ENCODE results near the gene PTPN23.
A peak's percentile ranks its signal among the peaks of the same experiment; 100 is the strongest.

The PTPN23 gene

DNA sequence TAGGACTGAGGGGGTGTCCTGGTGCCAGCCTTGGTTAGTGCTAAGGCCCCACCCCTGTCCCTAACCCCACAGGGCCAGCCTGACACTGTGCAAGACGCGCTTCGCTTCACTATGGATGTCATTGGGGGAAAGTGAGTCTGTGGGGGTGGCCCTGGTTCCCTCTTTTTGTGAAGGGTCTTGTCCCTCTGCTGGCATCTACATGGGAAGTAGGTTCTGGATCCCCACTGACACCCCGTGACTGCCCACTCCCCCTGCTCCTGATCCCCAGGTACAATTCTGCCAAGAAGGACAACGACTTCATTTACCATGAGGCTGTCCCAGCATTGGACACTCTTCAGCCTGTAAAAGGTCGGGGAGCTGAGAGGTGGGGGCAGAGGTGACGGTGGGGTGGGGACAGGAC is 26.4 kb downstream of the PTPN23 start:
- DNase-seq (ENCODE audit: low spot score), result no peak

DNA sequence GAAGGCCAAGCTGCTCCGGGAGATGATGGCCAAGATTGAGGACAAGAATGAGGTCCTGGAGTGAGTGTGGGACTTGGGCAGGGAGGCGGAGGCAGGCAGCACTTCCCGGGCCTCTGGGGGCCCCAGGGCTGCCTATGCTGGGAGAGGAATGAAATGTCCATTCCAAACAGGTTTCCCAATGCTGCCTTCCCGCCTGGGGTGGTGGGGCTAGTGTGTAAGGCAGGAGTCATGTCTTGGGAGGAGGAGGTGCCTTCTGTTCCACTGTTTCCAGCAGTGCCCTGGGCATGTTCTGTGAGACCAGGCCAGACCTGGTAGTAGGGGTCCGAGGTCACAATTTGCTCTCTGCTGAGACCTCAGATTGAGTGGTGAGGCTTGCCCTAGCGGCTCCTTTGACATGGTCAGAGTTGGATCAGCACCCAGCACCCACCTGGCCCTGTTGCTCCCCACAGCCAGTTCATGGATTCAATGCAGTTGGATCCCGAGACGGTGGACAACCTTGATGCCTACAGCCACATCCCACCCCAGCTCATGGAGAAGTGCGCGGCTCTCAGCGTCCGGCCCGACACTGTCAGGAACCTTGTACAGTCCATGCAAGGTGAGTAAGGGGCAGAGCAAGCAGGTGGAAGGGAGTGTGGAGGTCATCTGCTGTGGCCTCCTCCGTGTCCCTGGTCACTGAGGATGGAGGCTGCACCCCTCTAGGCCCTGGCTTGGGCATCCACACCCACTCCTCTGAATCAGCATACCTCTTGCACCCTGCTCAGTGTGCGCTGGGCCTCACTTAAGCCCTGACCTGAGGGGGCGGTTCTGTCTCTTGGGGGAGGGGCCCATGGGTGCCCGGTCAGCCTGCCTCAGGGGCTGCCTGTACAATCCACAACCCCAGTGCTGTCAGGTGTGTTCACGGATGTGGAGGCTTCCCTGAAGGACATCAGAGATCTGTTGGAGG is 27.3 kb downstream of the PTPN23 start:
- peak; percentile 14 for DNase-seq (ENCODE audit: low spot score)

DNA sequence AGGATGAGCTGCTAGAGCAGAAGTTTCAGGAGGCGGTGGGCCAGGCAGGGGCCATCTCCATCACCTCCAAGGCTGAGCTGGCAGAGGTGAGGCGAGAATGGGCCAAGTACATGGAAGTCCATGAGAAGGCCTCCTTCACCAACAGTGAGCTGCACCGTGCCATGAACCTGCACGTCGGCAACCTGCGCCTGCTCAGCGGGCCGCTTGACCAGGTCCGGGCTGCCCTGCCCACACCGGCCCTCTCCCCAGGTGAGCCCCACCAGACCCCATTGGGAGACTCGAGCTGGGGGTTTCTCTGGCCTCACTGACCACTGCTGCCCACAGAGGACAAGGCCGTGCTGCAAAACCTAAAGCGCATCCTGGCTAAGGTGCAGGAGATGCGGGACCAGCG is 28.0 kb downstream of the PTPN23 start:
- DNase-seq (ENCODE audit: low spot score), result no peak

DNA sequence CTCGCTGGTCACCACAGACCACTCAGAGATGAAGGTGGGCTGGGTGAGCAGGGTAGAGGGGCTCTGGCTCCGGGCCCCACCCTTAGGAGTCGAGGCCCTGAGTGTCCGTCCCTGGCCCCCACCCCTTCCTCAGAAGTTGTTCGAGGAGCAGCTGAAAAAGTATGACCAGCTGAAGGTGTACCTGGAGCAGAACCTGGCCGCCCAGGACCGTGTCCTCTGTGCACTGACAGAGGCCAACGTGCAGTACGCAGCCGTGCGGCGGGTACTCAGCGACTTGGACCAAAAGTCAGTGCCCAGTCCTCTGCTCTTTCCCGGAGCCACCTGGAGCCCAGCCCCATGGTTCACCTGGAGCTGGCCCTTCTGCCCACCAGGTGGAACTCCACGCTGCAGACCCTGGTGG is 28.5 kb downstream of the PTPN23 start:
- no peak for DNase-seq (ENCODE audit: low spot score)

DNA sequence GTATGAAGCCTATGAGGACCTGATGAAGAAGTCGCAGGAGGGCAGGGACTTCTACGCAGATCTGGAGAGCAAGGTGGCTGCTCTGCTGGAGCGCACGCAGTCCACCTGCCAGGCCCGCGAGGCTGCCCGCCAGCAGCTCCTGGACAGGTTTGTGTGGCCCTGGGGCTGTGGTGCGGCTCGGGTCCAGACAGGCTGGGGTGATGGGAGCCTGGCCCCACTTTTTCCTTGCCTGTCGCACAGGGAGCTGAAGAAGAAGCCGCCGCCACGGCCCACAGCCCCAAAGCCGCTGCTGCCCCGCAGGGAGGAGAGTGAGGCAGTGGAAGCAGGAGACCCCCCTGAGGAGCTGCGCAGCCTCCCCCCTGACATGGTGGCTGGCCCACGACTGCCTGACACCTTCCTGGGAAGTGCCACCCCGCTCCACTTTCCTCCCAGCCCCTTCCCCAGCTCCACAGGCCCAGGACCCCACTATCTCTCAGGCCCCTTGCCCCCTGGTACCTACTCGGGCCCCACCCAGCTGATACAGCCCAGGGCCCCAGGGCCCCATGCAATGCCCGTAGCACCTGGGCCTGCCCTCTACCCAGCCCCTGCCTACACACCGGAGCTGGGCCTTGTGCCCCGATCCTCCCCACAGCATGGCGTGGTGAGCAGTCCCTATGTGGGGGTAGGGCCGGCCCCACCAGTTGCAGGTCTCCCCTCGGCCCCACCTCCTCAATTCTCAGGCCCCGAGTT is 29.0 kb downstream of the PTPN23 start:
- DNase-seq (ENCODE audit: low spot score), result no peak

DNA sequence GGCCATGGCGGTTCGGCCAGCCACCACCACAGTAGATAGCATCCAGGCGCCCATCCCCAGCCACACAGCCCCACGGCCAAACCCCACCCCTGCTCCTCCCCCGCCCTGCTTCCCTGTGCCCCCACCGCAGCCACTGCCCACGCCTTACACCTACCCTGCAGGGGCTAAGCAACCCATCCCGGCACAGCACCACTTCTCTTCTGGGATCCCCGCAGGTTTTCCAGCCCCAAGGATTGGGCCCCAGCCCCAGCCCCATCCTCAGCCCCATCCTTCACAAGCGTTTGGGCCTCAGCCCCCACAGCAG is 29.5 kb downstream of the PTPN23 start:
- no peak for DNase-seq (ENCODE audit: low spot score)

DNA sequence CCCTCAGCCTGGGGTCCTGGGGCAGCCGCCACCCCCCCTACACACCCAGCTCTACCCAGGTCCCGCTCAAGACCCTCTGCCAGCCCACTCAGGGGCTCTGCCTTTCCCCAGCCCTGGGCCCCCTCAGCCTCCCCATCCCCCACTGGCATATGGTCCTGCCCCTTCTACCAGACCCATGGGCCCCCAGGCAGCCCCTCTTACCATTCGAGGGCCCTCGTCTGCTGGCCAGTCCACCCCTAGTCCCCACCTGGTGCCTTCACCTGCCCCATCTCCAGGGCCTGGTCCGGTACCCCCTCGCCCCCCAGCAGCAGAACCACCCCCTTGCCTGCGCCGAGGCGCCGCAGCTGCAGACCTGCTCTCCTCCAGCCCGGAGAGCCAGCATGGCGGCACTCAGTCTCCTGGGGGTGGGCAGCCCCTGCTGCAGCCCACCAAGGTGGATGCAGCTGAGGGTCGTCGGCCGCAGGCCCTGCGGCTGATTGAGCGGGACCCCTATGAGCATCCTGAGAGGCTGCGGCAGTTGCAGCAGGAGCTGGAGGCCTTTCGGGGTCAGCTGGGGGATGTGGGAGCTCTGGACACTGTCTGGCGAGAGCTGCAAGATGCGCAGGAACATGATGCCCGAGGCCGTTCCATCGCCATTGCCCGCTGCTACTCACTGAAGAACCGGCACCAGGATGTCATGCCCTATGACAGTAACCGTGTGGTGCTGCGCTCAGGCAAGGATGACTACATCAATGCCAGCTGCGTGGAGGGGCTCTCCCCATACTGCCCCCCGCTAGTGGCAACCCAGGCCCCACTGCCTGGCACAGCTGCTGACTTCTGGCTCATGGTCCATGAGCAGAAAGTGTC is 30.2 kb downstream of the PTPN23 start:
- no peak for DNase-seq (ENCODE audit: low spot score)

DNA sequence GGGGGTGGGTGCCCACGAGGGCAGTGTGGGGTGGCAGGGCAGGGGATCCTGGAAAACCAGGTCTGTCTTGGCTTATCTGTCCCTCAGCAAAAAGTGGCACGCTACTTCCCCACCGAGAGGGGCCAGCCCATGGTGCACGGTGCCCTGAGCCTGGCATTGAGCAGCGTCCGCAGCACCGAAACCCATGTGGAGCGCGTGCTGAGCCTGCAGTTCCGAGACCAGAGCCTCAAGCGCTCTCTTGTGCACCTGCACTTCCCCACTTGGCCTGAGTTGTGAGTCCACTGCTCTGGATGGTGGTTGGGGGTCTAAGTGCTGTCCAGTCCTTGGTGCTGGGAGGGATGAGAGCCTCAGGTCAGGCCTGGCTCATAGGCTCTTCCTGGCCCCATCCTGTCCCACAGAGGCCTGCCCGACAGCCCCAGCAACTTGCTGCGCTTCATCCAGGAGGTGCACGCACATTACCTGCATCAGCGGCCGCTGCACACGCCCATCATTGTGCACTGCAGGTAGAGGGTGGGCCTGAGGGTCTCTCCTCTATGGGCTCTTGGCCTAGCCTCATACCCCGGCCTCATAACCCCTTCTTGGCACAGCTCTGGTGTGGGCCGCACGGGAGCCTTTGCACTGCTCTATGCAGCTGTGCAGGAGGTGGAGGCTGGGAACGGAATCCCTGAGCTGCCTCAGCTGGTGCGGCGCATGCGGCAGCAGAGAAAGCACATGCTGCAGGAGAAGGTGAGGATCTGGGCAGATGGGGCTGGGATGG is 31.1 kb downstream of the PTPN23 start:
- no peak for DNase-seq (ENCODE audit: low spot score)

DNA sequence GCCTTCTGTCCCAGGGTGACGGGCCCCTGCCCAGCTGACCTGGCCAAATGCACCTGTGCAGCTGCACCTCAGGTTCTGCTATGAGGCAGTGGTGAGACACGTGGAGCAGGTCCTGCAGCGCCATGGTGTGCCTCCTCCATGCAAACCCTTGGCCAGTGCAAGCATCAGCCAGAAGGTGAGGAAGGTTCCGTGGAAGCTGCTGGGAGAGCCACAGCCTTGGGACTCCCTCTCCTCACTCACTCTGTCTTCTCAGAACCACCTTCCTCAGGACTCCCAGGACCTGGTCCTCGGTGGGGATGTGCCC is 31.6 kb downstream of the PTPN23 start:
- no peak for DNase-seq (ENCODE audit: low spot score)

DNA sequence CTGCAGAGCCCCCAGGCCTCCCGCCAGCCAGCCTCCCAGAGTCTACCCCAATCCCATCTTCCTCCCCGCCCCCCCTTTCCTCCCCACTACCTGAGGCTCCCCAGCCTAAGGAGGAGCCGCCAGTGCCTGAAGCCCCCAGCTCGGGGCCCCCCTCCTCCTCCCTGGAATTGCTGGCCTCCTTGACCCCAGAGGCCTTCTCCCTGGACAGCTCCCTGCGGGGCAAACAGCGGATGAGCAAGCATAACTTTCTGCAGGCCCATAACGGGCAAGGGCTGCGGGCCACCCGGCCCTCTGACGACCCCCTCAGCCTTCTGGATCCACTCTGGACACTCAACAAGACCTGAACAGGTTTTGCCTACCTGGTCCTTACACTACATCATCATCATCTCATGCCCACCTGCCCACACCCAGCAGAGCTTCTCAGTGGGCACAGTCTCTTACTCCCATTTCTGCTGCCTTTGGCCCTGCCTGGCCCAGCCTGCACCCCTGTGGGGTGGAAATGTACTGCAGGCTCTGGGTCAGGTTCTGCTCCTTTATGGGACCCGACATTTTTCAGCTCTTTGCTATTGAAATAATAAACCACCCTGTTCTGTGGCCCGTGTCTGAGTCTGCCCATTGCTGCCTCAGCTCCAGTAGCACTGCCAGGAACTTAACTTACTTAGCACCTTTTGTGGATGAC is 32.2 kb downstream of the PTPN23 start:
- DNase-seq (ENCODE audit: low spot score), result peak; percentile 26

DNA sequence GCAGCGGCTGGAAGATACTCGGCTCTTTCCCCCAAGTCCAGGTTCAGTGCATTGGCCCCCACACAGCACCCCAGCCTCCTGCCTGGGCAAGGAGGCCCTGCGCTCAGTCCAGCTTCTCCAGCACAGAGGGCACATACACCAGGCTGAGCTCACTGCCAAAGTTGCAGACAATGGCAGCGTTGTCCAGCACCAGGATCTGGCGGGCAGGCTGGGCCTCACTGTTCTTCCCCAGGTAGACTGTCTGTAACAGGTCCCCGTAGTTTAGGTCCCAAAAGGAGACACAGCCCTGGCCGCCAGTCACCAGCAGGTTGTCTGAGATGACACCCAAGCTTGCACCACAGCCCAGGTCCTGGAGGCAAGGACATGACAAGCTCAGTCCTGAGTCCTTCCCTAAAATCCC is 32.9 kb downstream of the PTPN23 start:
- DNase-seq (ENCODE audit: low spot score), result no peak

DNA sequence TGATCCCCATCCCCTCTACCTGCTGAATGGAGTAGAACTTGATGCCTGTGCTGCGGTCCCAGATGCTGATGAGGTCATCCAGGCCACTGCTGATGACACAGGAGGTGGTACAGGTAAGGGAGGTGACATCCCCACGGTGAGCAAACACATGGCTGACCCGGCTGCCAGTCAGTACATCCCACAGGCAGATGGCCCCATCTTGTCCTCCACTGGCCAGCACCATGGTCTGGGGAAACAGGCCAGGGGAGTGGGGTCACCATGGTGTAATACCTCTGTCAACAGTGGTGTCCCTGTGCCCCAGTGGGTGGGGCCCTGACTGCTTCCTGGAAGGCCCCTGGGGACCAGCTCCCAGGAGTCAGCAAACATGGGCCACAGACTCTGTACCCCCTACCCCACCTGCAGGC is 33.3 kb downstream of the PTPN23 start:
- peak; percentile 14 for DNase-seq (ENCODE audit: low spot score)

DNA sequence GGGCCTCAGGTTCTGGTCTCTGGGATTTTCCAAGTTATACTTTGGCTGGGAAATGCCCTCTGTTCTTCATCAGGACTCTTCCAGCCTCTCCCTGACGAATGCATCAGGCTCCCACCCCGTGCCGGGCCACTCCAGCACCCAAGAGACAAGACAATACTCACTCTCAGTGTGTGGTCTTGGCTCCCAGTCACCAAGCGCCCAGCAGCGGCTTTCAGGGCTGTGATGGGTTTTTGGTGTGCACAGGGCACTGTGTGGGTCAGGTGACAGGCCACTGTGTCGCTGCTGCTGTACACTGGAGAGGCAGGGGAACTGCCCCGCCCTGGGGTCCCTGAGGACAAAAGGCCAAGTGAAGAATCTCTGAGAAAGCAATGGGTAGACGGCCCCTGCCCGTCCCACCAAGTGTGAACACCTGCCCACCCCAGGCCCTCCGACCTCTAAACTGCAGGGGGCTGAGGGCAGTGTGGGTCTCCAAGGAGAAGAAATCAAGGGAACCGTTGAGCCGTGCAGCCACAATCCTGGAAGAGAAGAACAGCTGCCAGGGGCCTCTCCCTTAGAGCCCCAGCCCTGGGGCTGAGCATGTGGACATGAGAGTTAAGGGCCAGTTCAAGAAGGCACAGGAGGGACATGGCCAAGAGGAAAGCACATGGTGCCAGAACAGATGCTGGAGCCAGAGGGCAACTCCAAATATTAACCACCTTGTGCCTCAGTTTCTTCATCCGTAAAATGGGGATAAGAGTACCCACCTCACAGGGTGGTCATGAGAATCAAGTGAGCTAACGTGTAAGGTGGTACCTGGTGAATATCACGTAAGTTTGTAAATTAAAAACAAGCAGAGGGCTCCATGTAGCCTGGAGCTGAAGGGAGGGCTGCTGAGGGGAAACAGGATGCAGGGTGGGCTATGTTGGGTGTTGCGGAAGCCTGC is 34.1 kb downstream of the PTPN23 start:
- DNase-seq (ENCODE audit: low spot score), result peak; percentile 7

DNA sequence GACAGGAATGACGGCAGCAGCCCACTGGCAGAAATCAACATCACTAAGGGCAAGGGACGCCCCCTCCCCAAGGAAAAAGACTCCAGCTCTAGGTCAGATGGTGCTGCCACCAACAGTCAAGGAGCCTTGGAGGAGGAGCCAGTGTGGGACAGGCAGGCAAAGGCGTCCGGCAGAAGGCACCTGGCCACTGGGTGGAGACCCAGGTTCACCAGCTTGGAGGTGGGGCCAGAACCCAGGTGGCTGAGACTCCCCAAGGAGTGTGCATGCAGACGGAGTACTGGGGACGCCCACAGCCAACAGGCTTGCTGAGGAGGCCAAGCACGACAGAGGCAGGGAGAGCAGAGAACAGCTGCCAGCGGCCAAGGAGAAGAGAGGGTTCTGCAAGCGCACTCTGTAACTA is 35.2 kb downstream of the PTPN23 start:
- peak; percentile 15 for DNase-seq (ENCODE audit: low spot score)

DNA sequence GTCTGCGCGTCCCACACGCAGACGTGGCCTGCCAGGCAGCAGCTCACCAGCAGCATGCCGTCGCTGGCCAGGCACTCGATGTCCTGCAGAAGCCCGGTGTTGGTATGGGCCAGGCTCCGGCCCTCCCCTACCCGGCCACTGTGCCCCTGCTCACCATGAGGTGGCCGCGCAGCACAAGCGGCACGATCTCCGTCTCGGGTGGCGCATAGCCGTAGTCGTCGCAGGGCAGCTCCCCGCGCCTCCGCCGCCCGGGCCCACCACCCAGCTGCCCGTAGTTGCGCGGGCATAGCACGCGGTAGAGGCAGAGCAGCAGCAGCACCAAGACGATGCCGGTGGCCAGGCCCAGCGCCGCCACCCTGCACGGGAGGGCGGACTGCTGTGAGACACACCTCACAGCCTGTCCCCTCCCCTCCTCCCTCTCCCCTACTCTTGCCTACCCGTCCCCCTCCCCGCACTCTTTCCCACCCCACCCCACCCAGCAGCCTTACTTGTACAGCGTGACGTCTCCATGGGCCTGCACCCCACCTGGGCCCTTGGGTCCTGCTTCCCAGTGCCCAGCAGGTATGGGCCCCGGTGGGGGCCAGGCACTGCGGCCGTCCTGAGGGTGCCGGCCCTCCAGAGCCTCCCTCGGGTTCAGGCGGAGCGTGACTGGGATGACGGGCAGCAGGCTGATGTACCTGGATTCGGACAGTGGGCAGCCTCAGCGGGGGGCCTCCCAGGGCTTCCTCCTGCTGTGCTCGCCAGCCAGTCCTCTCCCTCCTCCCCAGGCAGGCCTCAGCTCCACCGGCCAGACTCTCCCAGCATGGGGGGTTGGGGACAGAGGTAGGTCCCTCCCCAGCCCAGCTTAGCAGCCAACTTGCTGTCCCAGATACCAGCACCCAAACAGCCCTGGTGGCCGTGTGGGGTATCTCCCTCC is 37.6 kb downstream of the PTPN23 start:
- peak; percentile 45 for DNase-seq (ENCODE audit: low spot score)

DNA sequence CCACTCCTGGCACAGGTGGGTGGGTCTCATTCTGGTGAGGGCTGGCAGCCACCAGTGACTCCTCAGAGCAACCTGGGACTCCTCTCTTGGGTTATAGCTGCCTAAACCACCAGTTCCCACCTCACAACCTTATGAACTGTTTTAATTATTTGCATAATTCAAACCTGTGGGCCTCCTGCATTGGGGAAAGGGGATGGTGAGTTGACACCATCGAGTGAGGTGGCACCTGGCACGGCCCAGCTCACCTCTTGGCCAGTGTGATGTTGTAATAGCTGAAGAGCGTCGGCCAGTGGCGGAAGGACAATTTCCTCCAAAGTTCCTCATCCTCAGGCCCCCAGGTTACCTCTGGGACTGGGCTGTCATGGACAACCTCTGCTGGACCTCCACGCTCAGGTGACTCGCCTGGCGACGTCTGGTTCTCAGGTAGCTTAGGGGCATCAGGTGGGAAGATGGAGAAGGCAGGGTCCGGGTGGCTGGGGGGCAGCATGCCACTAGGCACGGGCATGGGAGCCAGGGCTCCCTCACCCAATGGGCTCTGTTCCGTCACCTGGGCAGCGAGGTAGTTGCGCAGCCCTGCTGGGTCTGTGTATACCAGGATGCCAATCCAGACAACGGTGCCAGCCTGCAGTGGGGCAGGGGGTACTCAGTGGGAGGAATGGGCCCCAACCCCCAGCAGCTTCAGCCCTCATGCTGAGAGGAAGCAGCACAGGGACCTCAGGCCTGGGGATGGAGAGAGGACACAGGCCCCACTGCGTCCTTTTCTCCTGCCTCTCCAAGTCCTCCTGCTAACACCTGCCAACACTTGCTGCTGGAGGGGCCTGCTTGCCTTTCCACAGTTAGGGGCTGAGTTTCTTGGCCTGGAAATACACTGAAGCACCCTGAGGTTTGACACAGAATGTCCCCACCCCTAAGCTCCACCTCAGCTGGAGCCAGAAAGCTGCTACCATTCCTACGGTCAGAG is 38.5 kb downstream of the PTPN23 start:
- no peak for DNase-seq (ENCODE audit: low spot score)

DNA sequence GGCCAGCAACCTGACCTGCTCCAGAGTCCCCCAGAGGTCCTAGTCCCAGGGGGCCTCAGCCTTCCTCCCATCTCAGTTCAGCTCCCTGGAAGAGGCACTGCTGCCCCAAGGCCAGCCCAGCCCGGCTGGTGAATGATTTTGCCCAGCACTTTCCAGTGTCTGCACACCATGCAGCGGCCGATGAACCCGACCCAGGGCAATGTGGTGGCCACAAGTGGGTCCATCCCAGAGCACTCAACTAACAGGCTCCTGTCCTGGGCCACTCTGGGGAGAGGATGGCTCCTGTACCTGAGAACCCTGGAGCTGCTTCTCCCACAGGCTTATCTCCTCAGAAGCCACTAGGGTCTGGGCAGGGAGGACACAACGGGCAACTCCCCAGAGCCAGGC is 39.2 kb downstream of the PTPN23 start:
- DNase-seq (ENCODE audit: low spot score), result peak; percentile 8

Measured in hepatic stellate cell (primary cell).